GM19035 (cell line): ENCODE results near the gene CYP26B1.

Experiments used
- ATAC-seq: cut with Tn5 transposase; IDR thresholded peaks from one replicate; pipeline ENCODE4 v1.9.1; 2021; ENCODE audit not compliant: unreplicated experiment

Gene CYP26B1

GRCh38 chr2:72141881-72142451 is 5.7 kb downstream of the CYP26B1 start:
- no peak for ATAC-seq

- ATAC-seq = no peak
These were observed 6.5 kb downstream of the CYP26B1 start for GRCh38 chr2:72141032-72141645.

GRCh38 chr2:72140621-72140960 is 7.1 kb downstream of the CYP26B1 start:
- ATAC-seq = no peak

GRCh38 chr2:72139874-72140620 is 7.6 kb downstream of the CYP26B1 start:
- no peak for ATAC-seq

DNA sequence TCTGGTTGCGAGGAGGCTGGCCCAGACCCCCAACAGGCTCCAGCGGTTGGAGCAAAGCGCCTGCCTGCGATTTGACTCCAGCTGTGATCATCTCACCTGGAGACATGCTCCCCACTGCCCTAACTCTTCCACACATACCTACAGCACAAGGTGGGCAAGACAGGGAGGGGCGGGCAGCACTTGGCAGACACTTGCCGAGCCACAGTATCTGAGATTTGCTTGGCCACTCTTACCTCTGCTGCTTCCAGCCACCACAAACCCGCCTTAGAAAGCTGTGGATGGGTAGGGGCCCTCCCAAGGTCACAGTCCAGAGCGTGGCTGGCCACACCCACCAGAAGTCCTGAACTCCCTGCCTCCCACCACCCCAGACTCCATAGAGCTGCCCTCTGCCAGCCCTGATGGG is 8.2 kb downstream of the CYP26B1 start:
- no peak for ATAC-seq

DNA sequence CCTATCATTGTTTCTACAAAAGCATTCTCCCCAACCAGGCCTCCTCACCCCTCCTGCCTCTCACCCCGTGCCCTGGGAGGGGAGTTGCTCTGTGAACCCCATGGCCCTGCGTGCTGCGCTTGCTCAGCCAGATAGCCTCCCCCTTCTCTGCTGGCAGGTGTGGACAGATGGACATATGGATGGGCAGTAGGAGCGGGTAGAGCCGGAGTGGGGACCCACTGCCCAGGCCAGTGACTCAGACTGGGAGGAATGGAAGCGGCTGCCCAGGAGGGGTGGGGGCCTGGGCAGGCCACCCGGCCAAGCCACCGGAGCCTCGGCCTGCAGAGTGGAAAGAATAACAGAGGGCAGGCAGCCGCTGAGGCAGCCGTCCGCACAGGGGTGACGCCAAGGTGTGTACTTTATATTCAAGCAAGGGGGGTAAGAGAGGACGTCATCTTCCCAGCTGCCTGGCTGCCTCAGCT is 8.7 kb downstream of the CYP26B1 start:
- ATAC-seq = no peak

- peak; percentile 2 for ATAC-seq
These were observed 9.4 kb downstream of the CYP26B1 start for GRCh38 chr2:72138011-72138881.

DNA sequence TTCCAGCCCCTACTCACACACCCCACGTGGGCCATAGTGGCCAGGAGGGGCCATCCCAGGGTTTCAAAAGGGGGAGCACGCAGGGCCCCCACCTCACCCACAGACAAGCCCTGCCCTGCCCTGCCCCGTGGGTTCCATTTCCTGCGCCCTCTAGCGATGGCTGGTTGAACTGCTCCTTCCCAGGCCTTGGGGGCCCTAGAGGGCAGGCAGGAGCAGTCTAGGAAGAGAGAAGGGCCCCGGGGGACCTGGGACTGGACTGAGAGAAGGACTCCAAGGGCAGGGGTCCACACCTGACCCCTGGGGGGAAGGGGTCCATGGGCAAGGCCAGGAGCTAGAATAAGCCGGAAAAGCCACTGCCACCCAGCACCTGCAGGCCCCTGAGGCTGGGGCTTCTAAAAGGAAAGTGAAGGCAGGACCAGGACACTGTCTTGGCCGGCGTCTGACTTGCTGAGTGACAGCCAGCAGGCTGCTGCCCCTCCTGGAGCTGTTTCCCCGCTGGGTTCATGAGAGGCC is 10.1 kb downstream of the CYP26B1 start:
- peak; percentile 90 for ATAC-seq

DNA sequence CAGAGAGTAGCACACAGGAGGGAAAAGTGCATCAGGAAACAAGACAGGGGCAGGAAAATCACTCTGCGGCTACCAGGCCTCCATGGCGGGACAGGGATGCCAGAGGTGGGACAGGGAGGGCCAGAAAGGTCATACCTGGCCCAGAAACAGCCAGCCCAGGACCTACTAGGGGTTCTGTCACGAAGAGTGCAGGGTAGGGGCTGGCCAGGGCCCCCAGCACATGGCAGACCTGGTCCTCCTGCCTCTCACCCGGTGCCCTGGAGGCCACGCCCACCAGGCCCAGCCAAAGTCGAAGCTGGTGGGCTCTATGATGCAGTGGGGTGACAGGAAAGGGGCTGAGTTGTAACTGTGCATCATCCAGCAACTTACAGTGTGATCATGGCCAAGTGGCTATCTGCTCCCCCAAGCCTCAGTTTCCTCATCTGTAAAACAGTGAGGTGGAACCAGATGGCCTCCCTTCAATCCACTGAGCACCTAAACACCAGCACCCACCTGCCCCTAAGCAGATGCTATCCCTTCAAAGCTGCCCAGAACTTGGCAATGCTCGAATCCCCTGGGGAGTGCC is 10.6 kb downstream of the CYP26B1 start:
- ATAC-seq = peak; percentile 9

DNA sequence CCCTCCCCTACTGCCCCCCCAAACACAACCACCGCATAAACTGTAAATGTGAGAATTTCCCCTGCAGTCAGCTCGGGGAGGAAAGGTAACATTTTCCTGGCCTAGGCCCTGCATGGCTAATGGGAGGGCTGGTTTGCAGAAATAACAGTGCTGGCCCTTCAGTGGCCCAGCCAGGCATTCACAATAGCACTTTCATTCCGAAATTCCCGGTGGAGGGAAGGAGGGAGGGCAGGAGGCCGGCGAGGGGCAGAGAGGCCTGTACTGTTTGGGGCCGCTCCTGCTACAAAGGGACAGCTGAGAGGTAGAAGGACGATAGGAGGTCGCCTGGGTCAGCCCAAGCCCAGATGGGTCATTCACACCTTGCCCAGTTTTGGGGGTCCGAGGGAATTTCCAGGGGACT is 11.3 kb downstream of the CYP26B1 start:
- no peak for ATAC-seq

DNA sequence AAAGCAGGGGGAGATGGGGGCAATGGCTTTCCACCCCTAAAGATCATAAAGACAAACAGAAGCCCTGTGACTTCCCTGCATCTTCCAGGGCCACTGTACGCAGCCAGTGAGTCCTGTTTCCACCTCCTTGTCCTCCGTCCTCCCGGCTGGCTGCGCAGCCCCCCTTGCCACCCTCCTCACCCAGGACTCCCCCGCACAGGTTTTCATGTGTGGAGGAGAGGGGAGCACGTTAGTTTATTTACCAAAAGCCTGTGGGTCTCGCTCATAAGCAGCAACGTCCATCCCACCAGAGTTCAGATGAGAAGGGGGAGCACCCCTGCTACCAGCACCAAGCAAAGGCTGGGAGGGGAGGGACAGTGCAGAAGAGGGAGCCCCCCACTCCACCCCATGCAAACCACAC is 11.7 kb downstream of the CYP26B1 start:
- ATAC-seq = no peak

DNA sequence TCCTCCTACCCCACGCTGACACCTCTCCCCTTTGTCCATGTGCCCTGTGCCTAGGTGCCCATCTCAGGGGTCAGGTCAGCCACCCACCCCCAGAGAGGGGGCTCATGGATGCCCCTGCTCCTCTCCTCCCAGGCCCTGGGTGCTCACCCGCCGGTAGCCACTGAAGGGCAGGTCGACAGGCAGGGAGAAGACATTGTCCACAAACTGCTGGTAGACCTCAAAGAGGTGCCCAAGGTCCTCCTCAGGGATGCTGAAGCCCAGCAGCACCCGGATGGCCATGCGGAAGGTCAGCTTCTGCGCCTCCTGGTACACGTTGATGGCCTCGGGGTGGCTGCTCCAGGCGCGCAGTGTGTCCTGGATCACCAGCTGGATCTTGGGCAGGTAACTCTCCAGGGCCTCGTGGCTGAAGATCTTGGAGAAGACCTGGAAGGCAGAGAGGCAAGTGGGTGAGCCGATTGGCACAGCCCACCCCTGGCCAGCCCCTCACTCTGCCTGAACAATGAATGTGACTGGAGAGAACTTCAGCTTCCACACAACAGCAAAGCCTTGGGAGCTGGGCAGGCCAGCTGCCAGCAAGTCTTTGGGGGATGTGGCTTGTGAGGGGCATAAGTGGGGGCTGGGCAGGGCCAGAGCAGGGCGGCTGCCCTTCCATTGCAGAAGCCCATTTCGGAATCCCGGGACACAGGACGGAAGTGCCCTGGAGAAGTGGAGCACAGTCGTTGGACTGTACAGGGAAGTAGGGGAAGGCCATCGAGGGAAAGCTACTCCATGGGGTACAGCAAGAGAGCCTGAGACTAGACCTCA is 12.5 kb downstream of the CYP26B1 start:
- ATAC-seq = no peak

DNA sequence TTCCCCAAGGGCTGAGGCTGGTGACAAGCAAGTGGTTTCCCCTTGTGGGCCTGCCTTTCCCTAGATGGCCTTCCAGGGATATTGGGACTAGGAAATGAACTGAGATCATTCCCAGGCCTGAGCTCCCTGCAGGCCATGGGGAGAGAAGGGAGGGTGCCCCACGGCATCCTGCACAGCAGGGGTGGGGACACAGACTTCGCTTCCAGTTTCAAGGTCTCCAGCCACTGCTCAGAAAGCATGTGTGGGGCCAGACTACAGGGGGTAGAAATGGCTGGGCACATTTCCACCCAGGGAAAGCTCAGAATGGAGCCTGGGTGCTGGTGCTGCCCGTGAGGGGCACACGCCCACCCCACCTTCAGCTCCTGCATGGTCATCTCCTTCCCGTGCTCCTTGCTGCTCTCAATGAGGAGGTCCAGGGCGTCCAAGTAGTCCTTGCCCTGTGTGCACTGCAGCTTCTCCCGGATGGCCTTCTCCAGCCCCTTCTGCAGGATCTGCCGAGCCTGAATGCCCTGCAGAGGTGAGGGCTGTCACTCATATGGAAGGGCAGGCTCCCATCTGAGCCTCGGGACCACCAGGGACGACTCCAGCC is 13.2 kb downstream of the CYP26B1 start:
- ATAC-seq = no peak

DNA sequence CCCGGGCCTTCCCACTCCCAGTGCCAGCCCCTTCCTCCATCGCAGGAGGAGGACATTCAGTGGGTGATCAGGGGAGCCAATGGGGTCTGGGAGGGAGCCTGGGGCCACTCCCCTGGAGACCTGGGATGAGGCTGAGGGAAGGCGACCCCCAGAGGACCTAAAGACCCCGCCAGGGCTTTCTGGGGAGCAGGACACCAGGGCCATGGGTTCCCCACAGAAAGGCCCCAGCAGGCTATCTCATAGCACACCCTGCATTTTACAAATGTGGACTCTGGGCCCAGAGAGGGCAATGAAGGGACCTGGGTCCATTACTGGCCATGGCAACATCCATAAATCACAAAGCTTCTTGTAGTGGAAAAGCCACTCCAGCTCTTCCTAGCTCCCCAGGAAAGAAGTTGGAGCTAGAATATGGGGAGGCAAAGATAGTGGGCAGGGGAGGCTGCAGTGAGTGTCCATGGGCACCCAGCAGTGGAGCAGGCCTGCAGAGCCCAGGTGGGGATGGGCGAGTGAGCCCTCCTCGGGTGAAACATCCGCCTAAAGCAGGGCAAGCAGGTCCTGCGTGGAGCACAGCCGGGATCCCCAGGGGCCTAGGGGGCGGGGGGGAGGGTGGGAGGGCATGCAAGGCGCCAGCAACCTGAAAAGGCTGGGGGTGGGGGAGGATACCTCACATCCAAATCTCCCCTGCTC is 13.8 kb downstream of the CYP26B1 start:
- no peak for ATAC-seq

DNA sequence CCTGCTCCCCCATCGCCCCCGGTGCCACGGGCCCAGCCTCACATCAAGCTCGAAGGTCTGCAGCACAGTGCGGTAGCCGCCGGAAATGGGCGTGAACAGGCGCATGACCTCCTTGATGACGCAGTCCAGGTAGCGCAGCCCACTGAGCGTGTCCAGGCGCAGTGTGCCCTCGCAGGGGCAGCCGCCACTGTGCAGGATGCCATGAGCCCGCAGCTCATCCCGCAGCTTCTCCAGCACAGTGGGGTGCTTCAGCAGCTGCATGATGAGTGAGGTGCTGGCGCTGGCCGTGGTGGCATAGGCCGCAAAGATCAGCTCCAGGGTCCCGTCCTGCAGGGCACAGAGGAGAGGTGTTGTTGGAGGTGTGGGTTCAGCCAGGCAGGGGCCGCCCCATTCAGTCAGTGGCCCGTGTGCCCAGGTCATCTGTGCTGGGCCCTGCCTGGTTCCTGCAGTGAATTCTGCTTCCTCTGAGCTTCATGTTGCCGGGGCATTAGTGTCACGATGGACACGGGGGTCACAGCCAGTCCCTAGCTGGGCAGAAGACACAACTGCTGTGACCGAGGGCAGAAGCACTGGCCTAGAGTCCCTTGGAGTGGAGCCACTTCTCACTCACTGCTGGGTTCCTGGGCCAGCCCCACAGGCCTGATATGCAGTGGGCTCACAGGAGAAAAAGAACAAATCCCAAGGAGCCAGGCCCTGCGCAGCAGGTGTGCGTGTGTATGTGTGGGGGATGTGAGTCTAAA is 14.5 kb downstream of the CYP26B1 start:
- no peak for ATAC-seq

DNA sequence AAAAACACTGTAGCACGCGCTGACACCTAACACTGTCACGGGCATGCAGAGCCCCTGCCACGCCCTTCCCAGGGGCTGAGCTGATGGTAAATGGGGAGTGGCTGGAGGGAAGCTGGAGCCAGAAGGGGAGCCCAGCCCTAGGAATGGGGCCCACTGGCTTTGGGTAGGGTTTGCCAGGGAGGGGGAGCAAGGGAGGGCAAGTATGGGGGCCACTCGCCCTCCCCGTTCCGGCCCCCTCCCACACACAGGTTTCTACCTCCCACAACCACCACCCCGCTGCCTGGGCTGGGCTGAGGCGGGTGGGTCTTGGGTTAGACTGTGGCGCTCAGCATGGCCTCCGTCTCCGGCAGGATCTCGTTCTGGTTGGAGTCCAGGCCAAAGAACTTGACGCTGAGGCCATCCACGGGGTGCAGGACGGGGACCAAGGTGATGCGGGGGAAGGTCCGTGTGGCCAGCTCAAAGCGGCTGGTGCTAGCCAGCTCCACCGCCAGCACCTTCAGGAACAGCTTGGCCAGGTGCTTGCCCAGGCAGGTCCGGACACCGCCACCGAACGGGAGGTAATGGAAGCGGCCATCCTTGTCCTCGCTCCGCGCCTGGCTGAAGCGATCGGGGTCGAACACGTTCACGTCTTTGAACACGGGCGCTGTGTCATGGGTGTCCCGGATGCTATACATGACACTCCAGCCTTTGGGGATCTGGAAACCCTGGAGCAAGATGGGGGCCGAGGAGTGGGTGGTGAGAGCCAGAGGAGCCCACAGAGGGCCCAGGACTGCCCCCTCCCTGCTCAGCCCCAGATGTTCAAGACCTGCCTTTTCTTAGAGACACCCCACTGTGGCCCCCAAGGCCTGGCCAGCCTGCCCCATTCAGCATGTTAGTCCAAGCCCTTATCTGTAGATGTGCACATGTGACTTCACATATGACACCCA is 15.5 kb downstream of the CYP26B1 start:
- ATAC-seq = no peak

DNA sequence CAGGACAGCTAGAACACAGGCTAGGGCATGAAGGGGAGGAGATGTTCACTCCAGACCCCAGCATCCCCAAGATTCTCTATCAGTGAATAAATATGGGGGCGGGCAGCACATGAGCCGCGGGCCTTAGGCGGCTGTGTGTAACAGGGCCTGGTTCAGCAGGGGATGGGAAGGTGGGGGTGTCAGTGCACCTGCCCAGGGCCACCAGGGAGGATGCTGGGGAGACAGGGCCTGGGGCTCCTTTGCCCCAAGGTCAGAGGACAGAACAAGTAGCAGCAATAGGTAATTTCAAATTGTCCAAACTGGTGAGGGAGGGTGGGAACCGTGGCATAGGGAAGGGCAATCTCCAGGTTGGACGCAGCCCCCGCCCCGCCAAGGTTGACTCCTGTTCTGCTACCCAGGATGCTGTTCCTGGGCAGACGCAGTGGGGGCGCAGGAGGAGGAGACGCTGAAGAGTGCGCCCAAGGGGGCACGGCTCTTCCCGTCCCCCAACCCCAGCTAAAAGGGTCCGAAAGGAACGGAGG is 16.2 kb downstream of the CYP26B1 start:
- no peak for ATAC-seq
